Measurements from ENCODE around the gene COMMD9.

DNA sequence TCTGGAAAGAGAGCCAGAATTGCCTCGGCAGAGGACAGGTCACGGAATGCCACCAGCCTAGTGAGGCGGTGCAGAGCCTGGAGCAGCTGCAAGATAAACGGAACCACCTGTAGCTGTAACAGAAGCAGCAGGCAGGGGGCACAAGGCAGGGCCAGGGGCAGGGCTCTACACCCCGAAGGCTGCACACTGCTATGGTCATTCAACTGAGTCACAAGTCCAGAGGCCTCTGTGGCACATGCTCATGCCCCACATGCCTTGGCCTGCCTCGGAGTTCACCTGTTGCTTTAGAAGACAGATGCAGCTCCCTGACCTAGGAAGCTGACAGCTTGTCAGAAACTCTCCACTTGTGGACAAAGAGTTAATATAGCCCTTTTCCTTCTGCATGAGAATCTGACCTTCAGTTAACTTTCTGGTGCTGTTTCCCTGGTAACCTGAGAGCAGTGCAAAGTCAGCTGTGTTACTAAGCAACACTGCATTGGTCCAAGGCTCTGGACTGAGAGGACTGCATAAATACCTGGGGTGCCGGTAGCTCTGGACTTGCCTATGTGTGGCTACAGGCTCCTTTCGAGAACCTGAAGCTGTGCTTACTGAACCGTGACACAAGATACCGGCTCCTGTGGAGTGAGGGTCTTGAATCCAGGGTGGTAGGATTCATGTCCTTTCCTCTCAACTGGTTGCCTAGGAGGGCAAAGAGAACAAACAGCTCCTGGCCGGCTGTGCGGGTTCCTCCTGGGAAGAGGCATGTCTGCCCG is 10.5 kb downstream of the COMMD9 start:
- TF ChIP-seq, protein P1, sequence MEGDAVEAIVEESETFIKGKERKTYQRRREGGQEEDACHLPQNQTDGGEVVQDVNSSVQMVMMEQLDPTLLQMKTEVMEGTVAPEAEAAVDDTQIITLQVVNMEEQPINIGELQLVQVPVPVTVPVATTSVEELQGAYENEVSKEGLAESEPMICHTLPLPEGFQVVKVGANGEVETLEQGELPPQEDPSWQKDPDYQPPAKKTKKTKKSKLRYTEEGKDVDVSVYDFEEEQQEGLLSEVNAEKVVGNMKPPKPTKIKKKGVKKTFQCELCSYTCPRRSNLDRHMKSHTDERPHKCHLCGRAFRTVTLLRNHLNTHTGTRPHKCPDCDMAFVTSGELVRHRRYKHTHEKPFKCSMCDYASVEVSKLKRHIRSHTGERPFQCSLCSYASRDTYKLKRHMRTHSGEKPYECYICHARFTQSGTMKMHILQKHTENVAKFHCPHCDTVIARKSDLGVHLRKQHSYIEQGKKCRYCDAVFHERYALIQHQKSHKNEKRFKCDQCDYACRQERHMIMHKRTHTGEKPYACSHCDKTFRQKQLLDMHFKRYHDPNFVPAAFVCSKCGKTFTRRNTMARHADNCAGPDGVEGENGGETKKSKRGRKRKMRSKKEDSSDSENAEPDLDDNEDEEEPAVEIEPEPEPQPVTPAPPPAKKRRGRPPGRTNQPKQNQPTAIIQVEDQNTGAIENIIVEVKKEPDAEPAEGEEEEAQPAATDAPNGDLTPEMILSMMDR (conservative IDR thresholded peaks at IDR 0.05; ENCODE audit: low read depth, low read length) = no peak
- TF ChIP-seq EZH2 (IDR thresholded peaks at IDR 0.05; ENCODE audit: borderline replicate concordance, low read depth, low read length, poor library complexity, severe bottlenecking) = no peak

Data from A673 (cell line).